COLO829 (cell line): ENCODE measurements around the gene OTOA.
"Not testable (repeated sequence)": the region's sequence is repeated elsewhere in the genome, so short reads cannot be mapped to it uniquely, and the experiment has no call there.

Experiments used
- DNase-seq: peaks from one replicate; pipeline ENCODE4 v3.0.0; 2012; ENCODE audit warnings: low spot score

The OTOA gene

GRCh38 chr16:21663889-21664647, at the start of gene OTOA:
OTOA (plus strand) TSS chr16:21663968; CDS start chr16:21678515, 14,547 bp downstream.
- no peak for DNase-seq

DNA sequence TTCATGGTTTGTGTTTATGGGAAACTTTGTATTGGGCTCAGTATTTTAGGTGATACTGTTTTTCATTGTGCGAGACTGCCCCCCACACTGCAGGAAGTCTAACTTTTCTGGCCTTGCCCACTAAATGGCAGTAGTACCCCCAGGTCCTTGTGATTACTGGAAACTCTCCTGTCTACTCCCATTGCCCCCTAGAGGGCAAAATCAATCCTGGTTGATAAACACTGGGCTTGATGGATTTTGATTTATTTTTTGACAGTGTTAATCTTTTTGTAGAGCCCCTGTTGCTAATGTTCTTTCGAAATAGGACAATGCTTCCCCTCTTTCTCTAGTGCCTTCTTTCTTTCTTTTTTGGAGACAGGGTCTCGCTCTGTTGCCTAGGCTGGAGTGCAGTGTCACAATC, 48.9 kb upstream of the OTOA start:
- DNase-seq, result no peak

DNA sequence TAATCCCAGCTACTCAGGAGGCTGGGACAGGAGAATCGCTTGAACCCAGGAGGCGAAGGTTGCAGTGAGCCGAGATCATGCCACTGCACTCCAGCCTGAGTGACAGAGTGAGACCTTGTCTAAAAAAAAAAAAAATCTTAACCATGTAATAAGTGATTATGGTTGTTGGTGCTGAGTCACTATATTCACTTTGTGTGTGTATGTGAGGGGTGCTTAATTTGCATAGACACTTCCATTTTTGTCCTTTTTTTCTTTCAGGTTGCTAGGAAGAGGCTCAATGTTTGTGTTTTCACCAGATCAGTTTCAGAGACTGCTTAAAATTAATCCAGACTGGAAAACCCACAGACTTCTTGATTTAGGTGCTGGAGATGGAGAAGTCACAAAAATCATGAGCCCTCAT, 46.2 kb upstream of the OTOA start:
- no peak for DNase-seq

DNA sequence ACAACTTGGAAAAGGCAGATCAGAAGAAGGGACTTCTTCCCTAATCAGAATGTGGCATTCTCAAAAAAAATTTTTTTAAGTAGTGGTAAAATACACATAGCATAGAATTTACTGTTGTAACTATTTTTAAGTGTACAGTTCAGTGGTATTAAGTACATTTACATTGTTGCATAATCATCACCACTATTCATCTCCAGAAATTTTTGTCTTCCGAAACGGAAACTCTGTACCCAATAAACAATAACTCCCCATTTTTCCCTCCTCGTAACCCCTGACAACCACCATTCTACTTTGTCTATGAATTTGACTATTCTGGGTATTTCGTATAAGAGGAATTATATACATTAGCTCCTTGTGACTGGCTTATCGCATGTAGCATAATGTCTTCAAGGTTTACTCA, 45.5 kb upstream of the OTOA start:
- DNase-seq, result no peak

DNA sequence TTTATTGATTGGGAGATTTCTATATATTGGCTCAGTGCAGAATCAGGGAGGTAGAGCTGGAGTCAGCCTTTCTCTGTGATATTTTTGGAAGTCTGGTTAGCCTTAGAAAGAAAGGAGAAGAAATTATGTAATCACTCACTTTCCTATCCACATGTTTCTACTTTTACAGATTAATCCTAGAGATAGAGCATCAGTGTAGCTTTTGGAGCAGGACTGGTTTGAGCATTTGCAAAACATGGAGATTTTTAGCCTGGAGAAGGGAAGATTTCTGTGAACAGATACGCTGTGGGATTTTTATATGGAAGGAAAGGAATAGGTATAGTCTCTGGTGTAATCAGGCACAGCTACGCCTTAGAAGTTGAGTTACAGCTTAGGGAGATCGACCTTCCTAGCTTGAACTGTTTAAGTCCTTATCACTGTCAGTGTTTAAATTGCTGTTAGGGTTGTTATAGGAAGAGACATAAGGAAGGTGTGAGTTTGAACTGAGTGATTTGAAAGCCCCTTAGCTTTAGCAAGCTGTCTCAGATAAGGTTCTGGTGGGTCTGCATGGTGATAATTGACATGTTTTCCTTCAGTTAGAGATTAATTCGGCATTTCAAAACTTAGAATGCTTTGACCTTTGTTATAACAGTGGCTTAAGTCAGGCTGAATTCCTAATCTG, 43.9 kb upstream of the OTOA start:
- DNase-seq, result no peak

DNA sequence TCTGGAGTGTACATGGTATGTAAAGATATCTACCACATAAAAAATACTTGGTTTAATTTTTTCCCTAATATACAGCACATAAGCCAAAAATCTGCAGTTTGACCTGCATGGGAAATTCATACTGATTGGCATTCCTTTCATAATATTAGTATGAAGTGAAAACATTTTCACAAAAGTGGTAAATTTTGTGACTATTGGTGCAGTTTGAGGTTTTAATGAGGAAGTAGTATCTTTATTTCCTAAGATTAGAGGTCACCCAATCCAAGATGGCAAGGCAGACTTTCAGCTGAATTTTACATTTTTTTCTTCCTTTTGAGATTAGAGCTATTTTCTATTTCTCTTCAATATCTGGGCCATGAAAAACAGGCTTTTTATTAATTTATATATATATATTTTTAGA, 43.2 kb upstream of the OTOA start:
- DNase-seq, result no peak

DNA sequence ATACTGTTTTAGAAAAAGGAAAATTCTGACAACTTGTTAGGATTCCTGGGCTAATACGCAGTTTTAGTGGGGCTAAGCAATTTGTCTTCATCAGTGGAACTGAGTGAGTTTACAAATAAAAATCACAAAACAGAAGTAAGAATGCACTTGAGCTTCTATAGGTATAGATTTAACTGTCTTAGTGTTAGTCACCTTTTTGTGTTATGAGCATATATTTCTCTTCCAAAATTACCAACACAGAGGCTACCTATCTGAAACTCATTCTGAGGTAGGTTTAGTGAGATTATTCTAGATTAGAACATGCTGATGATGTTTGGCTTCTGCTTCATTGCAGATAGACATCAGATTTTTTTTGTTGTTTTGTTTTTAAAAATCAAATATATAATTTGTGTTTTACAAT, 41.2 kb upstream of the OTOA start:
- no peak for DNase-seq

DNA sequence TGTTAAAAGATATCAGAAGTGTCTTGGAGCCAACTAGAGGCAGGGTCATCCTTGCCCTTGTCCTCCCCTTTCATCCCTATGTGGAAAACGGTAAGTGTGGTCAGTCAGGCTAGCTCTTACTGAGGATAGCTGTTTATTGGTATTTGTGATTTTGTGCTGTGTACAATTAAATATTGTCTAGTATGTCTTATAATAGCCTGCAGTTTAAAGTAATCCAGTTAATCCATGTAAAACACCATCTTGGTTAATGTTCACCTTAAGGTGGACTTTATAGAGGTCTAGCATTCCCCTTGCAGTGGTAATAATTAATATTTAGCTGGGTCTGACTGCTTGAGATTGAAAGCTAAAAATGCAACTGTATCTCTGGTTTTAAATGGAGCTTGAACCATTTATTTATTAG, 38.7 kb upstream of the OTOA start:
- no peak for DNase-seq

DNA sequence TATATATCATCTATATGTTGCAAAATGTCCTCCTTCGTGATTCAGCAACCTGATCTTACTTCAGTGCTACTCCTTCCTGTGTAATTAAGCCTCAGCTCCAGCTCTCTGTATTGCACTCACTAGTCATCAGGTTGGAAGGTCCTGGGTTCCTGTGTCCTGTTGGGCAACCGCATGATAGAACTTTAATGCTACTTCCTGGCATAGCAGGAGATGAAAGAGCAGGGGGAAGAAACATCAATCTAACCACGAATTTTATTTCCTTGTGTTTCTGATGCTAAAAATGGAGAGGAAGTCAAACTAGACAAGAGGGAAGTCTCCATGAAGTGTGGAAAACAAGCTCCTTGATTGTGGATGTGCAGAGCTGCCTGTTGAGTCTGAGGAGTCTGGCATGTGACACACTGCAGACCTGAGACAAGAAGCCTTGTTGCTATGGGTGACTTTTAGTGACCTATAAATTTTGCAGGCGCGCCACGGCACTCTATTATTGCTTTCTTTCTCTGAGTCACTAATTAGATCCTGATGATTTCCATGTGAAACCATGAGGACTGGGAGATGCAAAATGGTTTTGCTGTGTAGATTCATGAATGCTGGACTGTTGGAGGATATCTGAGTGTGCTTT, 37.0 kb upstream of the OTOA start:
- DNase-seq, result peak; percentile 96

- DNase-seq, result no peak
Measured at GRCh38 chr16:21628121-21628726, 35.5 kb upstream of the OTOA start.

- no peak for DNase-seq
Measured at GRCh38 chr16:21628772-21629171, 35.0 kb upstream of the OTOA start.

- not testable (repeated sequence) for DNase-seq
Measured at GRCh38 chr16:21629616-21630539, 33.9 kb upstream of the OTOA start.

GRCh38 chr16:21630866-21631265, 32.9 kb upstream of the OTOA start:
- not testable (repeated sequence) for DNase-seq

DNA sequence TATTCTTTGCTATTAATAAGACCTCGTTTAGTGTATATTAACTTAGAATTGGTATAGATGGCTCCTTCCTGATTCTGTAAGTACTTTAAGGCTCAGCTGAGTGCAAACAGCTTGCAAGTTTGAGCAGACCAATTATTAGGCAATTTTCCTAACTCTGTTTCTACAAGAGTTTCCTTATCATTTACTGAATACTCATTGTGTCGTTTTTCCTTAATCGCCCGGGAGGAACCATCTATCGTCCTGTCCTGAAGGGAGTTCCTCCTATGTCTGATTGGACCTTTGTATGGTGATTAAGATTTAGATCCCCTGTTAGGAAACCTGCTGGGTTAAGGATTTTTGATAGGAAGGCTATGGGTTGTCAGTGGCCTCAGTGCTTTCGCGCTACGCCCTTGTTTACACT, 32.4 kb upstream of the OTOA start:
- DNase-seq, result not testable (repeated sequence)

- not testable (repeated sequence) for DNase-seq
Measured at GRCh38 chr16:21631951-21632575, 31.7 kb upstream of the OTOA start.

DNA sequence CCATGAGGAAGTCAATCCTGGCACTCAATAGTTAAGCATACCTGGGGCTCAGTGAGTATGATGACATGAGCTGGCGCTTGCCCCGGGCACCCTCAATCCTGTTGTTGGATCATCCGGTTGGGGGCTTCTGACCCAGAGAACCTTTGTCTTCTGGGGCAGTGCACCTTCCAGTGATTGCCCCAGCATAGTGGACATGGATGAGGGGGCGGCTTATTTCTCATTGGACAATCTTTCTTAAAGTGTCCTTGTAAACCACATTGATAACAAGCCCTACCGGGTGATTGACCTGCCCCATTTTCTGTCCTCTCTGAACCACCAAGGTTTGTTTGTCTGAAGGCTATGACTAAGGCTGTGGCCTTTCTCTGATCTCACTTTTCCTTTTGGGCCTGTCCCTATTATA, 29.6 kb upstream of the OTOA start:
- no peak for DNase-seq

DNA sequence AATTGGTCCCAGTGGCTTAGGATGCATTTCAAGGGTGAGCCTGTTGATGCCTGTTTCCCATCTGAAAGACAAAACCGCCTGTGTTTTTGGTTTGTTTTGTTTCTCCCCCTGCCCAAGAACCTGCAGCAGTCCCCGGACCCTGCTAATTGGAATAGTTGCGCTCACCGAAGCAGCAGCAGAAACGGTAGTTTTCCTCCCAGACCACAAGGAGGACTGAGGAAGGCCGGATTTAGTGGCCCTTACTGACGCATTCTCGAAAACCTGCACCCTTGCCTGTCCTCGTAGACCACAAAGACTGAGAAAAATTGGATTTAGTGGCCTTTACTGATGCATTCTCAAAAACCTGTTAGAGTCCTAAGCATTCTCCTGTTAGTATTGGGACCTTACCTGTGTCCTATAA, 28.1 kb upstream of the OTOA start:
- not testable (repeated sequence) for DNase-seq

DNA sequence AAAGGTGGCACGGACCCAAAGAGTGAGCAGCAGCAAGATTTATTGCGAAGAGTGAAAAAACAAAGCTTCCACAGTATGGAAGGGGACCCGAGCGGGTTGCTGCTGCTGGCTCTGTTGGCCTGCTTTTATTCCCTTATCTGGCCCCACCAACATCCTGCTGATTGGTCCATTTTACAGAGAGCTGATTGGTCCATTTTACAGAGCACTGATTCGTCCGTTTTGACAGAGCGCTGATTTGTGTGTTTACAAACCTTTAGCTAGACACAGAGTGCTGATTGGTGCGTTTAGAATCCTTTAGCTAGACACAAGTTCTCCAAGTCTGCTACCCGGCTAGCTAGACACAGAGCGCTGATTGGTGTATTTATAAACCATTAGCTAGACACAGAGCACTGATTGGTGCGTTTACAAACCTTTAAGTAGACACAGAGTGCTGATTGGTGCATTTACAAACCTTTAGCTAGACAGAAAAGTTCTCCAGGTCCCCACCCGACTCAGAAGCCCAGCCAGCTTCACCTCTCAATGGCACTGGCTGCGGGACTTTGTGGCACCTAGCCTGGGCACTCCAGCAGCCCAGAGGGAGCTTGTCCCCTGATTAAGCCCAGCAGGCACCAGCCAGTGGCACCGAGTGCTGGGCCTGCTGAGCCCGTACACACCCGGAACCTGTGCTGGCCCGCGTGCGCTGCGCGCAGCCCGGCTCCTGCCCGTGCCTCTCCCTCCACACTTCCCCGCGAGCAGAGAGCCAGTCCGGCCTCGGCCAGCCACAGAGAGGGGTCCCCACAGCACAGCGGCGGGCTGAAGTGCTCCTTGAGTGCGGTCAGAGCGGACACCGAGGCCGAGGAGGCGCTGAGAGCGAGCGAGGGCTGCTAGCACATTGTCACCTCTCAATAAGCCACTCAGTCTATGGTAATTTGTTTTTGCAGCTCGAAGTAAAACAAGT, 26.5 kb upstream of the OTOA start:
- no peak for DNase-seq

DNA sequence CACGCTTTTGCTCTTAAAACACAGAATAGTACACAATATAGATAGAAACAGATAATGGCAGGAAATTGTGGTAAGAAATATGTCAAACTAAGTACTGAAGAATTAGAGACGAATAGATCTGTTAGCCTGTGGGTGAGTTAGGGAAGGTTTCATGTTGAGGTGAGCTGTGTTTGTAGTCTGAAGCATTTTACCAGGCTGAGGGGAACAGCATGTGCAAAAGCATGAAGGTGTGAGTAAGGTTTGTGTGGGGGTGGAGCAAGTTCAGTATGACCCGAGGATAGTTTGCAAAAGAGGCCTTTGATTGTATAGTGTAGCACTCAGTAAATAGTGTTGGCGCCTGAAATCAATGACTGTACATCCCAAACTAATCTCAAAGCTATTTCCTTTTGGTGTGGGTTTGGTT, 25.2 kb upstream of the OTOA start:
- DNase-seq, result peak; percentile 42

- DNase-seq, result no peak
Measured at GRCh38 chr16:21639493-21639892, 24.3 kb upstream of the OTOA start.
